Stimulated activated memory B cell treated with anti-CD40 and anti-IgM and Interleukin-4, amounts not matched to agents 10 μg/mL and 1 μg/mL and 100 μg/mL, for 72 hours (primary cell): ENCODE measurements around the gene TRIM38.

ENCODE experiments used
- ATAC-seq: fragments of 150-1000 bp; cut with Tn5 transposase; 2 replicates; pipeline ENCODE4 v1.10.0; 2021
- H3K27ac Mint-ChIP-seq: one replicate; pipeline ENCODE4 v1.8.0; 2022; ENCODE audit warnings: mild to moderate bottlenecking, mixed read lengths
- H3K27me3 Mint-ChIP-seq: one replicate; pipeline ENCODE4 v1.8.0; 2022; ENCODE audit warnings: mixed read lengths
- H3K36me3 Mint-ChIP-seq: one replicate; pipeline ENCODE4 v1.8.0; 2022; ENCODE audit warnings: mixed read lengths
- H3K4me1 Mint-ChIP-seq: one replicate; pipeline ENCODE4 v1.8.0; 2022; ENCODE audit warnings: mixed read lengths
- H3K4me3 Mint-ChIP-seq: one replicate; pipeline ENCODE4 v1.8.0; 2022; ENCODE audit warnings: mild to moderate bottlenecking, moderate library complexity, mixed read lengths
- H3K9me3 Mint-ChIP-seq: one replicate; pipeline ENCODE4 v1.8.0; 2022; ENCODE audit warnings: mixed read lengths

Gene TRIM38

DNA sequence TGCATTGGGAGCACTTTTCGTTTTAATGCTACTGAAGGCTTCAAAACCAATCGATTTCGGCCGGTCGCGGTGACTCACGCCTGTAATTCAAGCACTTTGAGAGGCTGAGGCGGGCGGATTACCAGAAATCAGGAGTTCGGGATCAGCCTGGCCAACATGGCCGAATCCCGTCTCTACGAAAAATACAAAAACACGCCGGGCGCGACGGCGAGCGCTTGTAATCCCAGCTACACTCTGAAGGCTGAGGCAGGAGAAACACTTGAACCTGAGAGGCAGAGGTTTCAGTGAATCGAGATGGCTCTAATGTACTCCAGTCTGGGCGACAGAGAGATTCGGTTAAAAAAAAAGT is 58.4 kb downstream of the TRIM38 start:
- Mint-ChIP-seq H3K4me1 (peaks cover 20% of the 10 kb centered on the region), H3K4me3 (peak overlapping the region; percentile 96), H3K27me3 (no peaks in the 10 kb centered on the region), H3K9me3 (no peaks in the 10 kb centered on the region), H3K36me3 (no peaks in the 10 kb centered on the region), H3K27ac (peak overlapping the region; percentile 98)
- ATAC-seq = peak; percentile 28

DNA sequence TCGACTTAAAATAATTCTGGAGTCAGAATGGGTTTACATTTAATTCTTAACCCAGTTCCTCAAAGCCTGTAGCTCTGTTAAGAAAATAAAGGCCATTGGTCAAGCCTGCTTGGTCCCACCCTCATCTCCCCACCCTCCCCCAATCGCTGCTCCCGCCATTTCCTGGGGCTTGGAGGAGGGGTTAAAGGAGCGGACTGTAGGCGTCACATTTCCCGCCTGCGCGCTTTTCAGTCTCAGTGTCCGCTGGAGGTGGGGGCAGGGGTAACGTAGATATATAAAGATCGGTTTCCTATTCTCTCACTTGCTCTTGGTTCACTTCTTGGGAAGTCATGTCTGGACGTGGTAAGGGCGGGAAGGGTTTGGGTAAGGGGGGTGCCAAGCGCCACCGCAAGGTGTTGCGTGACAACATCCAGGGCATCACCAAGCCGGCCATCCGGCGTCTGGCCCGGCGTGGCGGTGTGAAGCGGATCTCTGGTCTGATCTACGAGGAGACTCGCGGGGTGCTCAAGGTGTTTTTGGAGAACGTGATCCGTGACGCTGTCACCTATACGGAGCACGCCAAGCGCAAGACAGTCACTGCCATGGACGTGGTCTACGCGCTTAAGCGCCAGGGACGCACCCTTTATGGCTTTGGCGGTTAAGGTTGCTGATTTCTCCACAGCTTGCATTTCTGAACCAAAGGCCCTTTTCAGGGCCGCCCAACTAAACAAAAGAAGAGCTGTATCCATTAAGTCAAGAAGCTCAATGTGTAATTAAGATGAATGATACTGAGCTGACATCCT is 58.9 kb downstream of the TRIM38 start:
- Mint-ChIP-seq H3K27me3 (no peaks in the 10 kb centered on the region), H3K4me1 (peaks cover 25% of the 10 kb centered on the region), H3K27ac (peak overlapping the region; percentile 98), H3K36me3 (no peaks in the 10 kb centered on the region), H3K4me3 (peak overlapping the region; percentile 96), H3K9me3 (no peaks in the 10 kb centered on the region)
- ATAC-seq = peak; percentile 88

DNA sequence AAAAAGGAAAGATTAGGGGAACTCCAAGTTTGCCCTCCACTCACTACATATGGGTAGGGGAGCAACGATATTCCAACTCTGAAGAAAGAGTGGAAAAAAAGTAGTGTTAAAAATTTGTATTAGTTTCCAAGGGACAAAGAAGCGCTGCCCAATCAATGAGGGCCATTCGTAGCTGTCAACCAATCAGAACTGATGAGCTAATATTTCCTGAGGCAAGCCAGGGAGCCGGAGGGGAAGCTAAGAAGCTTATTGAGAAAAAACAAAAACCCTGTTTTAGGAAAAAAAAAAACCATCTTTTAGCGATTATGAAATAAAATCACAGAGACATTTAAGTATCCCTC is 59.5 kb downstream of the TRIM38 start:
- peak overlapping the region; percentile 98 for H3K27ac Mint-ChIP-seq
- peak overlapping the region; percentile 96 for H3K4me3 Mint-ChIP-seq
- peaks cover 24% of the 10 kb centered on the region for H3K4me1 Mint-ChIP-seq
- ATAC-seq = no peak
- H3K36me3 Mint-ChIP-seq = no peaks in the 10 kb centered on the region
- no peaks in the 10 kb centered on the region for H3K9me3 Mint-ChIP-seq
- no peaks in the 10 kb centered on the region for H3K27me3 Mint-ChIP-seq

DNA sequence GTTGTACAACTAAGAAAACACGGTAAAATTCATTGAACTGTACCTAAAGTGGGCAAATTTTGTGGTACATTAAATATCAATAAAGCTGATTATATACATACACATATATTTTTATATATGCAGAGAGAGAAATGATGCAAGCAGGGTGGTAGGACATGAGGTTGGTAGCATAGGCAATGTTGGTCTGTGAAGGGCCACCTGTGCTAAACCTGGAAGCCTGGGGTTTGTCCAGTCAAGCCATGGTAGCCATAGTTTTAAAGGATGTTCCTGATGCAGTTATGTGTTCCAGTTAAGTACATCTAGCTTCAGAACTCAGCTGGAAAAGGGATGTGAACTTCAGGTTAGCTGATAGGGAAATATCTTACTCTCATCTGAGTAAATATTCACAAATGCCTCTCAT is 60.1 kb downstream of the TRIM38 start:
- Mint-ChIP-seq H3K27me3 (no peaks in the 10 kb centered on the region), H3K9me3 (no peaks in the 10 kb centered on the region), H3K4me3 (peak overlapping the region; percentile 96), H3K36me3 (no peaks in the 10 kb centered on the region), H3K27ac (peak overlapping the region; percentile 98), H3K4me1 (peaks cover 19% of the 10 kb centered on the region)
- no peak for ATAC-seq

DNA sequence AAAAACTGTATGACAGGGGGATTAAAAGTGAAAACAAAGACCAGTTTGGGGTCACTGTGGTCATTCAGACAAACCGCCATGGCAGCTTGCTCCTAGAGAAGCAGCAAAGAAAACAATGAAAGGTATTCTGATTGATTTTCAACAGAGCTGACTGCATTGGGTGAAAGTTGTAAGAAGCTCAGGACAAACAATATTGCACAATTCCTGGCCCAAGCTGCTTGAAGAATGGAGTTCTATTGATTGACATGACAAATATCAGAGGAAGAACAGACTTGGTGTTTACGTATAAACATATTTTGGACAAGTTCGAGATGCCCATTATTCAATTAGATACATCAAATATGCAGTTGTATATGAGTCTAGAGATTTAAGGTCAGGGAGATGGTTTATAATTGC is 62.0 kb downstream of the TRIM38 start:
- no peaks in the 10 kb centered on the region for H3K9me3 Mint-ChIP-seq
- peaks cover 25% of the 10 kb centered on the region for H3K4me1 Mint-ChIP-seq
- H3K27ac Mint-ChIP-seq = peak overlapping the region; percentile 9
- H3K36me3 Mint-ChIP-seq = no peaks in the 10 kb centered on the region
- no peaks in the 10 kb centered on the region for H3K27me3 Mint-ChIP-seq
- H3K4me3 Mint-ChIP-seq = no peak overlapping the region
- no peak for ATAC-seq

DNA sequence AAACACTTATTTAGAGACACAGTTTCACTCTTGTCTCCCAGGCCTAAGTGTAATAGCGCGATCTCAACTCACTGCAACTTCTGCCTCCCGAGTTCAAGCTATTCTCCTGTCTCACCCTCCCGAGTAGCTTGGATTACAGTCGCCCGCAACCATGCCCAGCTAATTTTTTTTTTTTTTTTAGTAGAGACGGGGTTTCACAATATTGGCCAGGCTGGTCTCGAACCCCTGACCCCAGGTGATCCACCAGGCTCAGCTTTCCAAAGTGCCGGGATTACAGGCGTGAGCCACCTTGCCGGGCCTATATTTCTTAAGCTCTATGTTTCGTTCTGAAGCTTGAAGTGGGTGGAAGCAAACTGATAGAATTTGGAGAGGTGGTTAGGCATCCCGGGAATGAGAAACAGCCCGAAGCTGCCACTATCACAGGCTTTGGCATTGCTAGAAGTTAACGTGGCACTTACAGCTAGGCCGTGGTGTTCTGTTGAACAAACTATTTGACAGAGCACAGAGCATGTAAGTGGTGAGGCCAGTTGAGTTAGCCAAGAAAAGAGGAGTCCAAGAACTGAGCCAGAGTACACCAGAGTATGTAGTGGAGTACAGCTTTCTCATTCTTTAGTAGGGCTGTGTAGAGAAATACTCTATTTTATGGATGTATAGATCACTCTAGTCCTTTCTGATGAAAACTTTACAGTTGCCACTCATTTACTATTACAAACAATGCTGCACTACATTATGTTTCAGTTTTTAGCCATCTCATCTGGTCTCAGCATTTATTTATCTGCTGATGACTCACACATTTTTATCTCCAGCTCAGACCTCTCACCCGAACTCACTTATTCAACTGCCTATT is 62.7 kb downstream of the TRIM38 start:
- peak overlapping the region; percentile 79 for H3K4me3 Mint-ChIP-seq
- ATAC-seq = no peak
- H3K9me3 Mint-ChIP-seq = no peaks in the 10 kb centered on the region

DNA sequence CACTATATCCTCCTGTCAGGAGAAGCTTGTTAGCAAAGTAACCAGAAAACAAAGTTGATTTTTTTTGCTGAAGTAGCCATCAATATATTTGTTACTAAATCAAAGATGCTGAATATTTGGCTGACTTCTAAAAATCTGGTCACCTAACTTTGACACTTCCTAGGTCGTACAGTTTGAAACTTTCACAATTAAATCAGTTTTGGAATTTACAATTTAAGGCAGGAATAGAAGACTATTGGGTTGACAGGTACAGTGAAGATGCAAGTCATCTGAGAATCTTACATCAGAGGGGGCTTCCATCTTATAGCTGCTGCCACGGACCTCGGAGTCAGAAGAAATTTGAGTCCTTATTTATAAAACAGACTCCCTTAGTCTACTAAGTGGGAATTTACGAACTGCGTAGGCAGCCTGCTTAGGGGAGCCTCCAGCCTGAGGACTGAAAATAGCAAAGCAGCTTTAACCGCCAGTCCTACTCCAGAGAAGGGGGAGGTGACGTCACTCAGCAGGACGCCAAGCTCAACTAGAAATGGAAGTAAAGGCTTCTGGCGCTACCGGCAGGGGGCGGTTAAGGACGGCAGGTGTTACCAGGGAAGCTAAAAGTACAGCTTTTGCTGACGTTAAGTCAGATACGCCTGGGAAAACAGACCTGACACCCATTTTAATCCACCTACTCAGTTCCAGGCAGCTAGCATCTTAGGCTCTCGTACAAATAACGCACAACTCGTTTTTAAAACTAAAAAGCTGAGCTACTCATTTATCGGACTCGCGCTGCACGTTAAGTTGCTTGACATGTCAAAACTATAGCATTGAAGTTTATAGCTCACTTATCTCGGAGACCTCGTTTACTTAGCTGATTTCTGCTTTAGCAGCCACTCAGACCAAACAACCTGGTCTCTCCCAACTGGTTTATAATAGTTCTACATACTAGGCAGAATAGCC is 63.6 kb downstream of the TRIM38 start:
- ATAC-seq = peak; percentile 69
- Mint-ChIP-seq H3K4me1 (peaks cover 27% of the 10 kb centered on the region), H3K27ac (peak overlapping the region; percentile 85), H3K9me3 (no peaks in the 10 kb centered on the region), H3K36me3 (no peaks in the 10 kb centered on the region), H3K27me3 (no peaks in the 10 kb centered on the region), H3K4me3 (peak overlapping the region; percentile 79)

More for the DNA sequence above, 62.7 kb downstream of the TRIM38 start:
- Mint-ChIP-seq H3K27me3 (no peaks in the 10 kb centered on the region), H3K36me3 (no peaks in the 10 kb centered on the region), H3K27ac (peak overlapping the region; percentile 85), H3K4me1 (peaks cover 25% of the 10 kb centered on the region)

DNA sequence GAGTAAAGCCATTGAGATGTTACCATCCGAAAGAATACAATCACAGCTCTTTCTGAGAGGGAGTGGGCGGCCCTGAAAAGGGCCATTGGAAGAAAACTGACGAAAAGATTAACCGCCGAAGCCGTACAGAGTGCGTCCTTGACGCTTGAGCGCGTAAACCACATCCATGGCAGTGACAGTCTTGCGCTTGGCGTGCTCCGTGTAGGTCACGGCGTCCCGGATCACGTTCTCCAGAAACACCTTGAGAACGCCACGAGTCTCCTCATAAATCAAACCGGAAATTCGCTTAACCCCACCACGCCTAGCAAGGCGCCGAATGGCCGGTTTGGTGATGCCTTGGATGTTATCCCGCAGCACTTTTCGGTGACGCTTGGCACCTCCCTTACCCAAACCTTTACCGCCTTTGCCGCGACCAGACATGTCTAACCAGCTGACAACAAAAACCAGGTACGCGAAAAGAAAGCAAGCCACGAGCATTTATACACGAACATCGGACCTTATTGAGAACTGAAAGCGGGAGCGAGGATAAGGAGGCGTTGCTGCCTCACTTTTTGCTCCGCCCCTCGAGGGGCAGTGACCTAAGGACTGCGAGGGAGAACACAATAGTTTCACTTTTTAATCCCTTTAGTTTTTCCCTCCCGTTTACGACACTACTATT is 64.4 kb downstream of the TRIM38 start:
- Mint-ChIP-seq H3K27ac (peak overlapping the region; percentile 85), H3K36me3 (no peaks in the 10 kb centered on the region), H3K4me3 (peak overlapping the region; percentile 79), H3K27me3 (no peaks in the 10 kb centered on the region), H3K4me1 (peaks cover 28% of the 10 kb centered on the region), H3K9me3 (no peaks in the 10 kb centered on the region)
- peak; percentile 83 for ATAC-seq

DNA sequence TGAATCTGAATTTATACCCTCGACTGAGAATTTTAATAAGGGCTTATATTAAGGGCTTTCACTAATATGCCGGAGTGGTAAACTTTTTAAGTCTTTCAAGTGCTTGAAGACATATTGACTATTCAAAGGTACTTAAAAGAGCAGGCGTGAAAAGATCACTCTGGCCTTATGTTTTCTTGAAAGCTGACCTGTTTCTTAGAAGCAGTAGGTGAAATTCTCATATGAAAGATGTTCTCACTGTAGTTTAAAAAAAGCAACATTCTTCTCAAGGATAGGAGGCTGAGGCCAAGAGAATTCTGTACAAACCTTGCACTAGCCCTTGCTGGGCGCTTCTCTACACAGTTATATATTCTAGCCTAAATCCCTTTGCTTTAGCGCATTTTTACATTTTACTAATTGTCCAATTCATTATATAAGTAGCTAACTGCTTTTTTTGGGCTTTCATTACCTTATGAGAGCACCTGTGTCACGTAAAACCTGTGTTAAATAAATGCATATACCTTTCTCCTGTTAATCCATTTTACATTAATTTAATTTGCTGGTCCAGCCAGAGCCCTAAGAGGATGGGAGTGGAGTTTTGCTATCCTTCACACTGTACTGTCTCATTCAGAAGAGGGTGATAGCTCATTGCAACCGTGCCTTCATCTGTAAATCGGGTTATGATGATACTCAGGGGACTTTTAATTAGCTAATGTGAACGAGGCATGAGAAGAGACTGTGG is 65.0 kb downstream of the TRIM38 start:
- Mint-ChIP-seq H3K27ac (peak overlapping the region; percentile 85), H3K27me3 (no peaks in the 10 kb centered on the region), H3K9me3 (no peaks in the 10 kb centered on the region), H3K4me3 (peak overlapping the region; percentile 79), H3K36me3 (no peaks in the 10 kb centered on the region), H3K4me1 (peaks cover 30% of the 10 kb centered on the region)
- no peak for ATAC-seq

DNA sequence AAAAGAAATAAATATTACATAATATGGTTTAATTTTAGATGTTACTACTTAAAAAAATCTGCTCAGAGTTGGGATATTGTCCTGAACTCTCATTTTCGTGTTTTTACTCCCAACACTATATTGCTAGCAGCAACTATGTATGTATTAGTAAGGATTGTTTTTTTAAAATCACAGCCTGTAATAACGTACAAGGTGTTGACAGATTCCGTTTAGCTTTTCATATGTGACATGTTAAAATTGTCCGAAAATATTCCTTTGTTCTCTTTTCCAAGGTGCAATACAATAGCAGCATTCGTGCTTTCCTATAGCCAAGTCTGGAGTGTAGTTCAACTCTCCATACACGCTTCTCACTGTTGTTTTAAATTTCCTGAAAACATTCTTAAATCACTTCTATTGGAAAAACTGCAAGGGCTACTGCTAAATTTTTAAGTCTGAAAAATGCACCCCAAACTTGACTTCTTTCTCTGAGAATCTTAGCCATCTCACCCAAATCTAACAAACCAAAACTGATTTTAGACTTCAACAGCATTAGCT is 65.7 kb downstream of the TRIM38 start:
- peaks cover 37% of the 10 kb centered on the region for H3K4me1 Mint-ChIP-seq
- ATAC-seq = no peak
- no peaks in the 10 kb centered on the region for H3K9me3 Mint-ChIP-seq
- H3K4me3 Mint-ChIP-seq = no peak overlapping the region
- H3K27me3 Mint-ChIP-seq = no peaks in the 10 kb centered on the region
- peak overlapping the region; percentile 85 for H3K27ac Mint-ChIP-seq
- H3K36me3 Mint-ChIP-seq = no peaks in the 10 kb centered on the region

DNA sequence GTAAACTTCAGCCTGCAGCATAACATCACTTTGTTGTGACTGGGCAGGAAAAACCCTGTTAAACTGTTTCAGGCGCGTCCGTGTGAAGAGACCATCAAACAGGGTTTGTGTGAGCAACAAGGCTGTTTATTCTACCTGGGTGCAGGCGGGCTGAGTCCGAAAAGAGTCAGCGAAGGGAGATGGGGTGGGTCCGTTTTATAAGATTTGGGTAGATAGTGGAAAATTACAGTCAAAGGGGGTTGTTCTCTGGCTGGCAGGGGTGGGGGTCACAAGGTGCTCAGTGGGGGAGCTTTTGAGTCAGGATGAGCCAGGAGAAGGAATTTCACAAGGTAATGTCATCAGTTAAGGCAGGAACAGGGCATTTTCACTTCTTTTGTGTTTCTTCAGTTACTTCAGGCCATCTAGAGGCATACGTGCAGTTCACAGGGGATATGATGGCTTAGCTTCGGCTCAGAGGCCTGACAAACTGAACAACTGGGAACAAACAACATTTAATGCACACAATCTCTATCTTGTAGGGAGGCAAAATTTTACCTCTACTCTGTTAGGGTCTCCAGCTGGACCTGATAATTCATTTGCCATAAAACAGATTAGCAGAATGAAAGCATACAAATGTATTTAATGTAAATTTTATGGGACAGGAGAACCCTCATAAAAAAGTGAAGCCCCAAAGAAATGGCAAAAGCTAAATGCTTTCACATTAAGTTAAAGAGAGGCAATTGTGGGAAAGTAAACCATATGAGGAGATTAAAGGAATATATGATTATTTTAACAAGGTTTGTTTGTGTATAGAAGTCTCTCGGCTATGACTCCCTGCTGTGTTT is 66.4 kb downstream of the TRIM38 start:
- H3K27me3 Mint-ChIP-seq = no peaks in the 10 kb centered on the region
- peak overlapping the region; percentile 85 for H3K27ac Mint-ChIP-seq
- no peak overlapping the region for H3K4me3 Mint-ChIP-seq
- no peaks in the 10 kb centered on the region for H3K9me3 Mint-ChIP-seq
- no peaks in the 10 kb centered on the region for H3K36me3 Mint-ChIP-seq
- no peak for ATAC-seq
- peaks cover 43% of the 10 kb centered on the region for H3K4me1 Mint-ChIP-seq

DNA sequence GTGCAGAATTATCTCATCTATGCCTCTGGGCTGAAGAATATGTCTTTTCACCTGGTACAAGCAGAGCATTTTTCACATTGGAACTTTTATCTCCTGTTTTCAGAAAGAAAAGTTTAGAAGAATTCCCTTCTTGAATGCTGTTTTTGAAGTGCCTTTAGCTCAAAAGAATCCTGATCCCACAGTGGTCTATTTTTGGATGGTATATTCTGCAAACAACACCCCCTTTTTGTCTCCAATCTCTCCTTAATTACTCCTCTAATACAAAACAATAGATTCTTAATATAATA is 66.9 kb downstream of the TRIM38 start:
- no peak for ATAC-seq
- Mint-ChIP-seq H3K27ac (no peak overlapping the region), H3K4me3 (no peak overlapping the region), H3K9me3 (no peaks in the 10 kb centered on the region), H3K27me3 (no peaks in the 10 kb centered on the region), H3K36me3 (no peaks in the 10 kb centered on the region), H3K4me1 (peaks cover 47% of the 10 kb centered on the region)

DNA sequence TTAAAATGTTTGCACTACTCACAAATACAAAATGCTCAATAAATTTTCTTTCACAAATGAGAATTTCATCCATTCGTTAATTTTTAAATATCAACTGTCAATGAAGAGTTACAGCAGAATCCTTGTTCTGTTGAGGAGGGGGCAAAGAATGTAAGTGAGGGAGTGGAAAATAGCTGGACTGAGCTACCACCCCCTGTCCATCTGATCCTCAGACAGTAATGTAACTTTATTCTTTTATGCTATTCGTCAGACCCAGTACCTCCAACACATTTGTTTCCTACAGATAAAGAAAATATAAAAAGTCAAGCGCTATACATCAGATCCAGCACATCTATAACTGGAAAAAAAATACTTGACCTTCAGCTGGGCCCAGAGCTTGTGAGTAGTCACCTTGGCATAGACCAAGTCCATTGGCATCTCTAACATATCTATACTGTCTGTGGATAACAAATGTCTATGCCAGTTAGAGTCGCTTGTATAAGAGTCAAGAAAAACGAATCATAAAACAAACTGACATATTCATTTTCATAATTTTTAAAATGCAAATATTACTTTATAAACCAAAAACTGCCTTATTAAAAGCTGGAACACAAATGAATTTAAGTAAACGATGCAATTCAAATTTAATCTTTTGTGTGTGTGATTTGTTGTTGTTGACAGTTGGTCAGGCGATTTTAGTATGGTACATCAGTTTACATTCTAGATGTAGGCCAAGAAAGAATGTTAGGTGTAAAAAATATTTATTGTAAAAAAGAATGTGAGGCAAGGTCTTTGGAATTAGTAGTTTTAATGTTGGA is 67.5 kb downstream of the TRIM38 start:
- ATAC-seq = no peak
- Mint-ChIP-seq H3K4me1 (peaks cover 47% of the 10 kb centered on the region), H3K4me3 (no peak overlapping the region), H3K27me3 (no peaks in the 10 kb centered on the region), H3K9me3 (peaks cover 3% of the 10 kb centered on the region), H3K36me3 (no peaks in the 10 kb centered on the region), H3K27ac (no peak overlapping the region)
